ENCODE measurements around the gene ICE1.
"Not testable (repeated sequence)": the region's sequence is repeated elsewhere in the genome, so short reads cannot be mapped to it uniquely, and the experiment has no call there.

The ICE1 gene

DNA sequence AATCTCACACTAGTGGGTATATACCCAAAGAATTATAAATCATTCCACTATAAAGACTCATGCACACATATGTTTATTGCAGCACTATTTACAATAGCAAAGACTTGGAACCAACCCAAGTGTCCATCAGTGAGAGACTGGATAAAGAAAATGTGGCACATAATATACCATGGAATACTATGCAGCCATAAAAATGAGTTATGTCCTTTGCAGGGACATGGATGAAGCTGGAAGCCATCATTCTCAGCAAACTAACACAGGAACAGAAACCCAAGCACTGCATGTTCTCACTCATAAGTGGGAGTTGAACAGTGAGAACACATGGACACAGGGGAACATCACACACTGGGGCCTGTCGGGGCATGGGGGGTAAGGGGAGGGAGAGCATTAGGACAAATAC is 57.1 kb downstream of the ICE1 start:
- H3K27me3 ChIP-seq (replicated peaks in 2 of 5; ENCODE audit: control insufficient read depth in 4 of 5, insufficient read depth in 5 of 5, low read length in 4 of 5); H3K4me3 ChIP-seq (ENCODE audit: control insufficient read depth in 1 of 7, extremely low read depth in 1 of 7, insufficient read depth in 4 of 7, low read depth in 2 of 7, low read length in 6 of 7); POLR2A ChIA-PET; DNase-seq; H3K27ac ChIP-seq (ENCODE audit: insufficient read depth in 1 of 2, low read depth in 1 of 2, low read length in 2 of 2, poor library complexity in 1 of 2, severe bottlenecking in 2 of 2); H3K9me3 ChIP-seq (ENCODE audit: control extremely low read depth in 1 of 5, control insufficient read depth in 4 of 5, insufficient read depth in 2 of 5, low read depth in 1 of 5, low read length in 4 of 5); CTCF ChIA-PET; H3K4me1 ChIP-seq (ENCODE audit: control extremely low read depth in 1 of 4, control insufficient read depth in 4 of 4, insufficient read depth in 4 of 4, low read length in 3 of 4): not testable (repeated sequence)
- peaks cover 3 to 28% (median 14%) of the 10 kb centered on the region in 4 experiments for H3K36me3 ChIP-seq (ENCODE audit: control insufficient read depth in 4 of 4, insufficient read depth in 4 of 4, low read length in 3 of 4)
- no CpG with 5 or more reads among the region's 1 CpG for WGBS (ENCODE audit: insufficient coverage)

DNA sequence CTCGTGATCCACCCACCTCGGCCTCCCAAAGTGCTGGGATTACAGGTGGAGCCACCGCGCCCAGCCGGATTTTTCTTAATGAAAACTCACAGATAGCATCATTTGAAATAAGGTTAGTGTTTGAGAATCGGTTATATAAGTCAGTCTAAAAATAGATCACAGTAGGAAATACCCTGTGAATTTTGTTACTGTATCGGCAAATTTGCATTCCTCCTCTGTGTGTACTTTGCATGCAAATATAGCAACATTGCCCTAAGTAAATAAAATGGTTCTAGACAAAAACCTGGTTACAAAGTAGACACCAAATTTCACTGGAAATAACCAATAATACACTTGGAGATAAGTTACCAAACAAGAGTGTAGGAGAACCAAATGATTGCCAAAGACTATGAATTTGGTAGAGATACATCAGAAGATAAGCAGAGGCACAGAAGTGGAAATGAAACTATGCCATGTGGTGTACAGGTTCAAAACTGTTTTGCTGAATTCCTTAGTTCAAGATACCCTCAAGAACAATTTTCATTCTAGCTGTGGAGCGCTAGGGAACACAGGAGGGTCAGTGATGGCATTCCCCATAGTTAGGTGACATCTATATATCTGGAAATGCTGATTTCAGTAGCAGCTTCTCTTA is 58.1 kb downstream of the ICE1 start:
- H3K36me3 ChIP-seq (ENCODE audit: control insufficient read depth in 4 of 4, insufficient read depth in 4 of 4, low read length in 3 of 4): peaks cover 3 to 18% (median 10%) of the 10 kb centered on the region in 4 experiments
- no peak for DNase-seq
- POLR2A ChIA-PET: no interaction called here
- no peak overlapping the region for H3K27ac ChIP-seq (ENCODE audit: insufficient read depth in 1 of 2, low read depth in 1 of 2, low read length in 2 of 2, poor library complexity in 1 of 2, severe bottlenecking in 2 of 2)
- no peaks in the 10 kb centered on the region for H3K4me1 ChIP-seq (ENCODE audit: control extremely low read depth in 1 of 4, control insufficient read depth in 4 of 4, insufficient read depth in 4 of 4, low read length in 3 of 4)
- CTCF ChIA-PET: no interaction called here
- H3K9me3 ChIP-seq (ENCODE audit: control extremely low read depth in 1 of 5, control insufficient read depth in 4 of 5, insufficient read depth in 2 of 5, low read depth in 1 of 5, low read length in 4 of 5): no peaks in the 10 kb centered on the region
- H3K27me3 ChIP-seq (replicated peaks in 2 of 5; ENCODE audit: control insufficient read depth in 4 of 5, insufficient read depth in 5 of 5, low read length in 4 of 5): no peaks in the 10 kb centered on the region
- 86% methylated on average over 1 of the region's 8 CpGs for WGBS (ENCODE audit: insufficient coverage)
- no peak overlapping the region for H3K4me3 ChIP-seq (ENCODE audit: control insufficient read depth in 1 of 7, extremely low read depth in 1 of 7, insufficient read depth in 4 of 7, low read depth in 2 of 7, low read length in 6 of 7)

DNA sequence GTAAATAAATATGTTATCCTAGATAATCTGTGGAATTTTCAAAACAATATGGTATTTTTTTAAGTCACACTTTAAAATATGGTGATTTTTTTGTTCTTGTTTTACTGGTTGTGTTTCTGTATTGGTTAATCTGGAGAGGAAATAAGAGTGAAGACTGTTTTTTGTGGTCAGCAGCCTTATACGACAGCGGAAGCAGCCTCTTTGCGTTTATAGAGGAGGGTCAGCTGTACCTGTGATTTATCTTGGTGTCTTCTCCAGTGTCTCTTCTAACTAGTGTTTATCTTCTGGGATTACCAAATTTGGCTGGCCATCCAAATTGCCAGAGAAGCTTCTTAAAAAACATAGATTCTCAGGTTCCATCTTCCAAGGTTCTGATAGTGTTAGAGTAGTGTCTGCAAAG is 58.7 kb downstream of the ICE1 start:
- H3K36me3 ChIP-seq (ENCODE audit: control insufficient read depth in 4 of 4, insufficient read depth in 4 of 4, low read length in 3 of 4): peaks cover 3 to 17% (median 11%) of the 10 kb centered on the region in 4 experiments
- H3K9me3 ChIP-seq (ENCODE audit: control extremely low read depth in 1 of 5, control insufficient read depth in 4 of 5, insufficient read depth in 2 of 5, low read depth in 1 of 5, low read length in 4 of 5): no peaks in the 10 kb centered on the region
- no peaks in the 10 kb centered on the region for H3K27me3 ChIP-seq (replicated peaks in 2 of 5; ENCODE audit: control insufficient read depth in 4 of 5, insufficient read depth in 5 of 5, low read length in 4 of 5)
- ChIA-PET CTCF (no interaction called here), POLR2A (no interaction called here)
- DNase-seq: no peak
- no peaks in the 10 kb centered on the region for H3K4me1 ChIP-seq (ENCODE audit: control extremely low read depth in 1 of 4, control insufficient read depth in 4 of 4, insufficient read depth in 4 of 4, low read length in 3 of 4)
- WGBS (ENCODE audit: insufficient coverage): 50% methylated on average over 2 of the region's 3 CpGs
- no peak overlapping the region for H3K27ac ChIP-seq (ENCODE audit: insufficient read depth in 1 of 2, low read depth in 1 of 2, low read length in 2 of 2, poor library complexity in 1 of 2, severe bottlenecking in 2 of 2)
- no peak overlapping the region for H3K4me3 ChIP-seq (ENCODE audit: control insufficient read depth in 1 of 7, extremely low read depth in 1 of 7, insufficient read depth in 4 of 7, low read depth in 2 of 7, low read length in 6 of 7)

DNA sequence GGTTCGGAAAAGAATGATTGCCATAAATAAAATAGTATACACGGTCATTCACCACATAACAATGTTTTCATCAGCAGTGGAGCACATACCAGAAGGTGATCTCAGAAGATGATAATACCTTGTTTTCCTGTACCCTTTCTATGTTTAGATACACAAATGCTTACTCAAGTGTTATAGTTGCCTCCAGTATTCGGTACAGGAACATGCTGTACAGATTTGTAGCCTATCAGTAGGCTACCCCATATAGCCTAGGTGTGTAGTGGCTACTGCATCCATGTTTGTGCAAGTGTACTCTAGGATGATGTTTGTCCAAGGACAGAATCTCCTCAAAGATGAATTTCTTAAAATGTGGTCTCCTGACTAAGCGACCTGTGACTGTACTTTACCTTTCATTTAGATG is 59.2 kb downstream of the ICE1 start:
- ChIA-PET POLR2A (no interaction called here), CTCF (no interaction called here)
- no peak overlapping the region for H3K4me3 ChIP-seq (ENCODE audit: control insufficient read depth in 1 of 7, extremely low read depth in 1 of 7, insufficient read depth in 4 of 7, low read depth in 2 of 7, low read length in 6 of 7)
- H3K36me3 ChIP-seq (ENCODE audit: control insufficient read depth in 4 of 4, insufficient read depth in 4 of 4, low read length in 3 of 4): peaks cover 0 to 15% (median 8%) of the 10 kb centered on the region in 4 experiments
- no peaks in the 10 kb centered on the region for H3K27me3 ChIP-seq (replicated peaks in 2 of 5; ENCODE audit: control insufficient read depth in 4 of 5, insufficient read depth in 5 of 5, low read length in 4 of 5)
- DNase-seq: no peak
- no peak overlapping the region for H3K27ac ChIP-seq (ENCODE audit: insufficient read depth in 1 of 2, low read depth in 1 of 2, low read length in 2 of 2, poor library complexity in 1 of 2, severe bottlenecking in 2 of 2)
- H3K9me3 ChIP-seq (ENCODE audit: control extremely low read depth in 1 of 5, control insufficient read depth in 4 of 5, insufficient read depth in 2 of 5, low read depth in 1 of 5, low read length in 4 of 5): no peaks in the 10 kb centered on the region
- no peaks in the 10 kb centered on the region for H3K4me1 ChIP-seq (ENCODE audit: control extremely low read depth in 1 of 4, control insufficient read depth in 4 of 4, insufficient read depth in 4 of 4, low read length in 3 of 4)
- WGBS (ENCODE audit: insufficient coverage): 100% methylated on average over 1 of the region's 4 CpGs

DNA sequence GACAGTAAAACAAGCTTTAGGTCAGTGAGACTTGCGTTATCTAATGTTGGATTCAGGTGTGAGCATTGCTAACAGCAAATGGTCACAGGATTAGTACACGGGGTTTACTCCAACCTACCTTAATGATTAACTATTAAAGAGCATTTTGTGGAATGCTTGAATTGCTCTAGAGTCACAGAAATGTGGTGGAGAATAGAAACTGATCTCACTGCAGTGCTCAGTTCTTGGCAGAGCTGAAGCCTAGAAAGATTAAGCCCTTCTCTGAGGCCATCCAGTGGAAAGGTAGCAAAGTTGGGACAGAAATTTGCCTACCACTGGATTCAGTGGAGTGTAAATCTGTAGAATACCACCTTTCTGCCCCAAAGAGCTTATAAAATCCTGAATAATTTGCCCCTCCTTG is 60.9 kb downstream of the ICE1 start:
- Histone ChIP-seq H3K4me3 (ENCODE audit: control insufficient read depth in 1 of 7, extremely low read depth in 1 of 7, insufficient read depth in 4 of 7, low read depth in 2 of 7, low read length in 6 of 7) (no peak overlapping the region), H3K27me3 (replicated peaks in 2 of 5; ENCODE audit: control insufficient read depth in 4 of 5, insufficient read depth in 5 of 5, low read length in 4 of 5) (no peaks in the 10 kb centered on the region), H3K27ac (ENCODE audit: insufficient read depth in 1 of 2, low read depth in 1 of 2, low read length in 2 of 2, poor library complexity in 1 of 2, severe bottlenecking in 2 of 2) (no peak overlapping the region), H3K36me3 (ENCODE audit: control insufficient read depth in 4 of 4, insufficient read depth in 4 of 4, low read length in 3 of 4) (peaks cover 5 to 24% (median 10%) of the 10 kb centered on the region in 4 experiments), H3K9me3 (ENCODE audit: control extremely low read depth in 1 of 5, control insufficient read depth in 4 of 5, insufficient read depth in 2 of 5, low read depth in 1 of 5, low read length in 4 of 5) (no peaks in the 10 kb centered on the region), H3K4me1 (ENCODE audit: control extremely low read depth in 1 of 4, control insufficient read depth in 4 of 4, insufficient read depth in 4 of 4, low read length in 3 of 4) (no peaks in the 10 kb centered on the region)
- 100% methylated on average over 1 of the region's 2 CpGs for WGBS (ENCODE audit: insufficient coverage)
- DNase-seq: no peak
- ChIA-PET CTCF (interaction anchor here (0.7 to 1.5 kb wide), 4 partner anchors 9 to 29 kb away, joined by 3 to 7 read pairs (median 3); no protein-coding TSS in a partner anchor), POLR2A (no interaction called here)

DNA sequence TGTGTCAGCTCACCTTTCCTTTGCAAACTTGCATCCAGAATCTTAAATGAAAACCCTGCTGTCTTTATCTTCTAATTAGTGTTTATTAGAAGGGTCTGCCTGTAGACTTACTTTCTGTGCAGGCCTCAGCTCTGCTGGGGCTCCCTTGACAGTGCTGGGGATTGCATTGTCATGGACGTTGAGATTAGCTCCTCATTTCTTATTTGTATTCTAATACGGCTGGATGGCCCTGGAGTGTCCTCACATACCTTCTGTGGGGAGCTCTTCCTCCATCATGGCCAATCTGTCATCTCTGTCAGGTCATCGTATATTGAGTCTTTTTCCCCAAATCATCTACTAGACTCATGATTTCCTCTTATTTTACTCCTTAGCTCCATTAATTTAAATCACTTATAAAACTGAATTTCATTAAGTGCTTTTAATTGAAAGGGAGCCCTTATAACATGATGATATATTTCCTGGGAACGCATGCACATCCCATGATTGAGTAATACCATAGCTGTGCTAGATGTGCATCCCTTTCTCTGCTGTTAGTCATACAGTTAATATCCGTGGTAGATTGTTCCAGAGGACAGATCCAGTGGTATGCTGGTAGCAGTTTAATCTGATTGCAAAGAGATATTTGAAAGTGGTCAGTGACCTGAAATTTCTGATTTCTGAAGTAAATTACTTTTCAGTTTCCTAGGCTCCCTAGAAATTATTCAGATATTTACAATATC is 61.6 kb downstream of the ICE1 start:
- Histone ChIP-seq H3K27ac (ENCODE audit: insufficient read depth in 1 of 2, low read depth in 1 of 2, low read length in 2 of 2, poor library complexity in 1 of 2, severe bottlenecking in 2 of 2) (no peak overlapping the region), H3K4me3 (ENCODE audit: control insufficient read depth in 1 of 7, extremely low read depth in 1 of 7, insufficient read depth in 4 of 7, low read depth in 2 of 7, low read length in 6 of 7) (no peak overlapping the region), H3K27me3 (replicated peaks in 2 of 5; ENCODE audit: control insufficient read depth in 4 of 5, insufficient read depth in 5 of 5, low read length in 4 of 5) (no peaks in the 10 kb centered on the region), H3K9me3 (ENCODE audit: control extremely low read depth in 1 of 5, control insufficient read depth in 4 of 5, insufficient read depth in 2 of 5, low read depth in 1 of 5, low read length in 4 of 5) (no peaks in the 10 kb centered on the region), H3K4me1 (ENCODE audit: control extremely low read depth in 1 of 4, control insufficient read depth in 4 of 4, insufficient read depth in 4 of 4, low read length in 3 of 4) (no peaks in the 10 kb centered on the region), H3K36me3 (ENCODE audit: control insufficient read depth in 4 of 4, insufficient read depth in 4 of 4, low read length in 3 of 4) (peaks cover 5 to 28% (median 11%) of the 10 kb centered on the region in 4 experiments)
- CTCF ChIA-PET: interaction anchor here (0.7 to 1.5 kb wide), 4 partner anchors 8 to 30 kb away, joined by 3 to 7 read pairs (median 3); no protein-coding TSS in a partner anchor
- POLR2A ChIA-PET: no interaction called here
- DNase-seq: no peak
- WGBS (ENCODE audit: insufficient coverage): 85% methylated on average over 5 of the region's 5 CpGs

DNA sequence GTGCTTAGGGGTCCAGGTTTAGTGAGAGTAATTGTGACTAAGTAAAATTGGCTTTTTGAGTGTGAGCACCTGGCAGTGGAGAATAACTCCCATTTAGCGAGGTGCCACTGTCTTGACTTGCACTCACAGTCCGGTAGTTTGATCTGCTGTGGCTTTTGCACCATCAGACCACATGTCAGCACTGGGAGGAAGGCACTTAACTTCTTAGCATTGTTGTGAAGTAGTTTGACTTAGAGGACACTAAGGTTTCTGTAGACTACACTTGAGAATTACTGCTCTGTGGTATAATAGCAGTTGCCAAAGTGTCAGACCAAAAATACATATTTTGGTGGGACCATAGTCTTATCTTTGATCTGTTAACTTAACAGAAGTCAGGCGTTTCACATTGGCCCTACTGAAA is 63.6 kb downstream of the ICE1 start:
- 100% methylated on average over 2 of the region's 3 CpGs for WGBS (ENCODE audit: insufficient coverage)
- POLR2A ChIA-PET: interaction anchor here (1.2 kb wide), 1 partner anchor 1236 kb away, joined by 3 read pairs; no protein-coding TSS in a partner anchor
- no peaks in the 10 kb centered on the region for H3K4me1 ChIP-seq (ENCODE audit: control extremely low read depth in 1 of 4, control insufficient read depth in 4 of 4, insufficient read depth in 4 of 4, low read length in 3 of 4)
- peaks cover 5 to 31% (median 16%) of the 10 kb centered on the region in 4 experiments for H3K36me3 ChIP-seq (ENCODE audit: control insufficient read depth in 4 of 4, insufficient read depth in 4 of 4, low read length in 3 of 4)
- H3K27ac ChIP-seq (ENCODE audit: insufficient read depth in 1 of 2, low read depth in 1 of 2, low read length in 2 of 2, poor library complexity in 1 of 2, severe bottlenecking in 2 of 2): no peak overlapping the region
- CTCF ChIA-PET: interaction anchor here (1.5 kb wide), 1 partner anchor 8 kb away, joined by 4 read pairs; no protein-coding TSS in a partner anchor
- no peak overlapping the region for H3K4me3 ChIP-seq (ENCODE audit: control insufficient read depth in 1 of 7, extremely low read depth in 1 of 7, insufficient read depth in 4 of 7, low read depth in 2 of 7, low read length in 6 of 7)
- no peaks in the 10 kb centered on the region for H3K27me3 ChIP-seq (replicated peaks in 2 of 5; ENCODE audit: control insufficient read depth in 4 of 5, insufficient read depth in 5 of 5, low read length in 4 of 5)
- H3K9me3 ChIP-seq (ENCODE audit: control extremely low read depth in 1 of 5, control insufficient read depth in 4 of 5, insufficient read depth in 2 of 5, low read depth in 1 of 5, low read length in 4 of 5): no peaks in the 10 kb centered on the region
- no peak for DNase-seq

All from common myeloid progenitor, CD34-positive (primary cell).